ENCODE data around the gene ANO7.
A peak's percentile ranks its signal among the peaks of the same experiment; 100 is the strongest.

The ANO7 gene

DNA sequence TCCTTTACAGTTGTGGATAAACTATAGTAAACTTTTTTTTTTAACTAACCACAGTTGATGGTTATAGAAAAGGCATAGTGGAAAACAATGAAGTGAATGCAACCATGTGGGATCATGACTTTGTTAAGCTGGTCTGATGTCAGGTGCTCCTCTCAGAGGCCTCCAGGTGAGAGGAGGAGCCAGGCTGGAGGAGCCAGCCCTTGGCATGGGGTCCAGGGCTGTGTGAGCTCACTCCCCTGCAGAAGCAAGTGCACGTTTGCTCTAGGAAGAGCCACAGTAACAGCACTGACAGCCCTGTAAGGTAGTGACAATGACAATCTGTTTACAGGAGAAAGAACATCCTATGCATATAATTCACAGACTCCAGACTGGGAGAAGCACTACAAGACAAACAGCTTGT lies 32.5 kb upstream of the ANO7 start:
- H3K27ac ChIP-seq, result no peak overlapping the region
- H3K4me3 ChIP-seq, result no peak overlapping the region

DNA sequence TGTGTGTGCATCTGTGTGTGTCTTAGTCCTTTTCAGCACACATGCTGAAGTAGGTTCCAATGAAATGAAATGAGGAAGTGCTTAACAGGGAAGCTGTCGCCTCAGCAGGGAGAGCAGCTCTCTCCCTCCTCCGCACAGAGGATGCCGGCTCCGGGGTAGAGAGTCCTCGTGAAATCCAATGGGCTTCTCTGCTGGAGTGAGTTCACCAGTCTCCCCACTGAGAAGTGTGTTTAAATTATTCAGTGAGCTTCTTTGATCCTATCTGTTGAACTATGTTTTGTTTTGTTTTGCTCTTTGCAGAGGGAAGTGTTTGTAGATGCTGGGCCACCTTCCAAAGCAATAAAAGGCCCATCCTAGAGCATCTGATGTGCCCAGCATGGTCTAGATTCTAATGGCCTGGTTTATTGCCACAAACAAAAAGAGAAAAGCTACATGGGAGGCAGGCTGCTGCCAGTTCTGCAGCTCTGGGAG lies 31.5 kb upstream of the ANO7 start:
- no peak overlapping the region for H3K27ac ChIP-seq

DNA sequence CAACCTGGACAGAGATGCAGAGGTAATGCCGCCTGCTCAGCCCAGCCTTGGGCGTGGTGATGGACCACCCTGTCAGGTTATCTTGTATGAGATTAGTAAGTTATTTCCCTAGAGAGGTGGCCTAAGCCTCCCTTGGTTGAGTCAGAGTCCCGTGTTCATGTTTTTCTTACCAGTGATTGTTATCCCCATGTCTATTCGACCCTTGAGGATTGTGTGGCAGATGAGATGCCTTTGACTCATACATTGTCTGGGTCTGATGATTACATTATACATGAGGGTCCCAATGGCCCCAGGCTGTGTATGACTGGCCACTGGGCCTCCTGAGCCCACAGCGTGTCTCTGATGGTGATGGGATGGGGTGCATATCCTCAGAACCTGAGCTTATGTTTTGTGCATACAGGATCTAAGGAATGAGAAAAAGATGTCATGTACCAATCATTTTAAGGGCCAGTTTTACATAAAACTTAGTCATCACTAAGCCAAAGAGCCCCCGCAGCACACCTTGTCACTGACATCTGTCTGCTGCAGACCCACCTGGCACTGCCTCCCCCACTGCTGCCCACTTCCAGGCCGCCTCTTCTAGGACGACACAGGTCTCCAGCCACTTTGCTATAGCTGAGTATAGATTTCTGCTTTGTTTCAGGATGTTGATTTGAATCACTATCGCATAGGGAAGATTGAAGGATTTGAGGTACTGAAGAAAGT lies 30.5 kb upstream of the ANO7 start:
- Histone ChIP-seq H3K4me3 (no peak overlapping the region), H3K27ac (no peak overlapping the region)

More for the DNA sequence above, 31.5 kb upstream of the ANO7 start:
- no peak overlapping the region for H3K4me3 ChIP-seq

DNA sequence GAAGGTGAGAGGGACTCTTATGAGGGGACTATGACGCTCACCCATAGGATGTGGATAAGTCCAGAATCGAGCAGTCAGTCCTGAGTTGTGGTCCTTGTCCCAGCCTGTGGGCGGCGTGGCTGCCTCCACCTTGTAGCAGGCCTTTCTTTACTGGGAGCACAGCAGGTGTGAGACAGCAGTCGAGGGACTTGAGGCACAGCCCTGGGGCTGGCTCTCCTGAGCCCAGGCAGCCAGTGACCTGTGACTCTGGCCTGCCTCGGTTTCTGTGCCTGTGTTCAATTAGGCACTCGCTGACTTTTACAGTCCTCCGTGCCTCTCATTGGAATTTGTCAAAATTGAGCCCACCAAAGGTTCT lies 30.0 kb upstream of the ANO7 start:
- Histone ChIP-seq H3K27ac (no peak overlapping the region), H3K4me3 (no peak overlapping the region)

DNA sequence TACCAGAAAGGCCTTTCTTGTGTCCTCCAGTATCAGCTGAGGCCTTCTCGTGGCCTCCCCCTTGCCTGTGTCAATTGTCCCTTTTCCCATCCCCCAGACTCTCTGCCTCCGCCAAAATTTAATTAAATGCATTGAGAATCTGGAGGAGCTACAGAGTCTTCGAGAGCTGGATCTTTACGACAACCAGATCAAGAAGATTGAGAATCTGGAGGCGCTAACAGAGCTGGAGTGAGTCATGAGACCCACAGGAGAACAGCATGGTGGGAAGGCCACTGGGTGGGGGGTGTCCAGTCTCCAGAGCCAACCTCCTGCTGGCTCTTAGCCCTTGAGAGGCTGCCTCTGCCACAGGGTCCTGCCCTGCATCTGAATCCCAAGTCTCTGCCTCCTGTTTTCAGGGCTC lies 29.4 kb upstream of the ANO7 start:
- Histone ChIP-seq H3K4me3 (no peak overlapping the region), H3K27ac (no peak overlapping the region)

DNA sequence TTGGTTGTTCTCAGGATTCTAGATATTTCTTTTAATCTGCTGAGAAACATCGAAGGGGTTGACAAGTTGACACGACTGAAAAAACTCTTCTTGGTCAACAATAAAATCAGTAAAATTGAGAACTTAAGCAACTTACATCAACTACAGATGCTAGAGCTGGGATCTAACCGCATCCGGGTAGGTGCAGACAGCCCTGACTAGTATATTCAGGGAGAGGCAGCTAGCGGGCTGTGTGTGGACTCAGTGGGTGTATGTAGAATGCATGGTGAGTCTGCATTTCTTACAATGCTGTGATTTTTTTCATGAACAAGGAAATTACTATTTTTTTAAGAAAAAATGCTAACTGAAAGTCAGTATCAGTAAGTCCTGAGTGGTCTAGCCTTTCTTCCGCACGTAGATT lies 28.2 kb upstream of the ANO7 start:
- no peak overlapping the region for H3K27ac ChIP-seq
- H3K4me3 ChIP-seq, result no peak overlapping the region

DNA sequence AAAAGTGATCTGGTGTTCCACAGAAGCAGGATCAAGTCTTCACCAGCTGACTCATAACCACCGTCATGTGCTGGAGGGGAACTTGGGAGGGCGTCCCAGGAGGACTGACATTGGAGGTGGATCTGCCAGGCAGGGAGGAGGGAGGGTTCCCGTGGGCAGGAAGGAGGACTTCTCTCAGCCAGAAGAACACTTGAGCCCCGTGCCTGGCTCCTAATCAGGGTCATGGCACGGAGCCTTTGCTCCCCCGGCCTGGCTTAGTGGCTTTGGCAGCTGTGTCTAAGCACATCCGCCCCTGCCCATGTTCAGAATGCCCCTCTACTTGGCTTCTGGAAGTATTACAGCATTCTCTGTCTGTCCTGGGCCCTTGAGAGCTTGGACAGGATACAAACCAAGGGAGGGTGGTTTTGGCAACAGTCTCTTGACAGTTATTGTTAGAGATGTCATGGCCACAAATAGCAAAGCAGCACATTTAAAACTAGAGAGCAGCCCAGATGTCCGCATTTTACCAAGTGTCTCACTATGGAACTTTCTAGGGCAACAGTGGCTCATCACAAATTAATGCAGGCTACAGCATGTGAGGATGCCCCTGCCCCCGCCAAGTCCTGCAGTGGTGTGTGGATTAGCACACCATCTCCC lies 26.7 kb upstream of the ANO7 start:
- no peak overlapping the region for H3K4me3 ChIP-seq
- H3K27ac ChIP-seq, result peak overlapping the region in 7 of 21 experiments; percentile 6 to 78 (median 61)

DNA sequence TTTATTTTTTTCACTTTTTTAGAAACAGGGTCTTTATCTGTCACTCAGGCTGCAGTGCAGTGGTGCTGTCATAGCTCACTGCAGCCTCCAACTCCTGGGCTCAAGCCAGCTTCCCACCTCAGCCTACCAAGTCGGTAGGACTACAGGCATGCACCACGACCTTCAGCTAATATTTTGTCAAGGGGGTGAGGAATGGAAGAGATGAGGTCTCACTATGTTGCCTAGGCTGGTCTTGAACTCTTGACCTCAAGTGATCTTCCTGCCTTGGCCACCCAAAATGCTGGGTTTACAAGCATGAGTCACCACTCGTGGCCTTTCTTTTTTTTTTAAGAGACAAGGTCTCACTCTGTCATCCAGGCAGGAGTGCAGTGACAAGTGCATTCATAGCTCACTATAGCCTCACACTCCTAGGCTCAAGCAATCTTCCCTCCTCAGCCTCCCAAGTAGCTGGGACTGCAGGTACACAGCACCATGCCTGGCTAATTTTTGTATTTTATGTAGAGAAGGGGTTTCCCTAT lies 24.8 kb upstream of the ANO7 start:
- Histone ChIP-seq H3K4me3 (no peak overlapping the region), H3K27ac (no peak overlapping the region)

DNA sequence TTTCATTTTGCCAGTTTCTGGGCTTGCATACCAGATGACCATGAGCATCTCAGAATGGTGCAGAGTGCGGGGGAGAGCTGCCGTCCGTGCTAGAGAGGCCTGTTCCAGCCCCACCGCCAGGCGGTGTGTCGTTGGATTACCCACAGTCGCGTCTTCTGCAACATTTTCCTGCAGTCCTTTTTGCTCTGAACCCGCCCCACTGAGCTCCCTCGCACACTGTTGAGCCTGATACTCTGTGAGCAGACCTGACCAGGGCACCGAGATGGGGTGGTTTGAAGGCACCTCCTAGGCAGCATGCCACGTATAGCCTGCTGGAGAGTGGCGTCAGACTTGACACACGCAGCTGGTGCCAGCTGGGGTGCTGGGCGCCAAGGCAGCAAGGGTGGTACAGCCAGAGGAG lies 20.1 kb upstream of the ANO7 start:
- no peak overlapping the region for H3K4me3 ChIP-seq
- no peak overlapping the region for H3K27ac ChIP-seq

DNA sequence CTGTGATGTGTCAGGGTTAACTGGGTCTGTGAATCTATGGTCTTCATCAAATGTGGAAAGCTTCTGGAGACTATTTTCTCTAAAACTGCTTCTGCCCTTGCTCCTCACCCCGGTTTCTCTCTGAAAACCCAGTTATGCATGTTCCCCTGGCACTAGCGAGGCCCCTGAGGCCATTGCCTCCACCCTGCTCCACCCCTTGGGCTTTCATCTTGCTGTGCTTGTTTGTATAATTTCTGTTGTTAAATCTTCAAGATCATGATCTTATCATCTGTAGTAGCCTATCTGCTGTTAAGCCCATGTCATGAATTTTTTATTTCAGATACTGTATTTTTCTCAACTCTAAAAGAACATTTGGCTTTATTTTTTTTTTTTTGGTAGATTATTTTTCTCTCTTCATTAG lies 14.9 kb upstream of the ANO7 start:
- H3K27ac ChIP-seq, result no peak overlapping the region
- H3K4me3 ChIP-seq, result no peak overlapping the region

DNA sequence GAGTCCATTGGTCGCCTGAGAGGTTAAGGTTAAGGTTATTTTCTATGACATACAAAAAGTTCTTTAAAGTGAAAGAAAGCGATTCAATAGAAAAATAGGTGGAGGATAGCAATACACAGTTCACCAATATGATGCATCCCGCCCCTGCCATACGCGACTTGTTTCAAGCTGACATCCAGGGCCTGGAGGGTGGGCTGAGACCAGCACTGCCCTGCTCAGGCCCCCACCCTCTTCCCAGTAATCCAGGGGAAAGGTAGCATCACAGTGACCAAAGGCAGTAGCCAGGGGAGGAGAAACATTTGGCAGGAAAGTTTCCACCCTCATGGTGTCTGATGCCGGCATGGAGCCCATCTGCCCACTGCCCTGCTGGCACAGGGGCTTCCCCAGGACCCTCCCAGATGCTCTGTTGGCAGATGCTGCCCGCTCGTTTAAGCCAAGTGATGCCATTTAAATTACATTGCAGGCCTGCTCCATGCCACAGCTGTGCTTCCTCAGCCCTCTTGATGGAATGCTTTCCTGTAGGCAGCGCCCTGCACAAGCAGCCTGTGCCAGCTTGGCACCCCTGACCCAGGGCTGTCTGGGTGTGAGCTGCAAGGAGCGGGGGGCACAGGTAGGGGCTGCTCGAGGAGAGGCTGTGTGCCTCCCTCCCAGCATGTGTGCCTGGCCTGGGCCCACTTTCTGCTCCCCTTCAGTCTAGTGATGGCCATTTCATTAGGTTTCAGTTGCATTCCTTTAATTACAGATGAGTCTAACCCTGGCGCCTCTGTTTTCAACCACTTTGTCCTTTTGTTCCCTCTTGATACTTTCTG lies 10.7 kb upstream of the ANO7 start:
- no peak overlapping the region for H3K4me3 ChIP-seq
- no peak overlapping the region for H3K27ac ChIP-seq

DNA sequence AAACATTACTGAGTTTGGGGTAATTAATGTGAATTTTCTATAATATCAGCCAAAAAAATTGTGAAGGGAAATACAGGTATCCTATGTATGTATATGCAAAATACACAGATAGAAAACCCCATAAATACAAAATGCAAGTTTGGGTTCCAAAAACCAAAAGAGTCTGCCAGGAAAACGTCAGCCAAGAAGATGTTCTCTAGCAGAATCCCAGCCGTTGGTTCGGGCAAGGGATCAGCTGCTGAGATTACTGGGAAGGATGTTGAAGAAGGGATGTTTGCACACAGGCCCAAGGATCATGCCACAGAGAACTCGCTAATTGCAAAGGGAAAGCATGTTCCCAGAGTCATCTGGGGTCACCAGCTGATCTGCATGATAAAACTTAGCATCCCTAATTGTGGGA lies 9.5 kb upstream of the ANO7 start:
- no peak overlapping the region for H3K27ac ChIP-seq
- H3K4me3 ChIP-seq, result no peak overlapping the region

DNA sequence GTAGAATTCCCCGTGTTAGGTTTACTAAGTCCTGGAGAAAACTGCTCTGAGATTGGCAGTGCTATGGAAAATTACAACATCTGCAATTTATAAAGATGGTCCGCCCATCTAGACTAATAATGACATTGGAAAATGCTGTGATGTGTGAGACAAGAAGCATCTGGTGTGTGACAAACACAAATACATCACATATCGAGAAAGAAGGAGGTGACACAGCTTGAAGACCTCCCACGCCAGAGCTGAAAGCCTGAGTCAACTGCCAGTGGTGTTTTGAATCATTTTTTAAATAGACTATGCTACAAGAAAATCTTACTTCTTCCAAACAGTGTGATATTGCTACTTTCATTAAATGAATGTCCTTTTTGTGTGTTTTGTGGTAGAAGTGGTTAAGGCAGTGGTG lies 8.6 kb upstream of the ANO7 start:
- Histone ChIP-seq H3K4me3 (no peak overlapping the region), H3K27ac (no peak overlapping the region)

DNA sequence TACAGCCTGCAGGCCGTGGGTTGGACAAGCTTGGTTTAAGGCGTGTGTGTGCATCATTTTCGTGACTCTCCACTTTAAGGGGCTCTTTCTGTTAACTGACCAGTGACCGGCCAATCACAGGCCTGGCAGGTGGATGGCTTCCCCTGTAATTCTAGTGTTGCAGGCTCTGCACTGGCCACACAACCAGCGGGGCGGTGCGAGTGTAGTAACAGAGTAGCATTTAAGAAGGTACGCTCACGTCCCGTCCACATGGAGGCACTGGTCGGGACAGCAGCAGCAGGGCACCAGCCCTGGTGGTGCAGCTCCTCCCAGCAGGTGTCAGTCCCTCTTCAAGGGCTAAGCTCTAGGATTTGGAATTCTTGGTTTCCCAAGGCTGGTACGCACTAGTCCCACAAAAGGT lies 8.0 kb upstream of the ANO7 start:
- Histone ChIP-seq H3K4me3 (no peak overlapping the region), H3K27ac (no peak overlapping the region)

DNA sequence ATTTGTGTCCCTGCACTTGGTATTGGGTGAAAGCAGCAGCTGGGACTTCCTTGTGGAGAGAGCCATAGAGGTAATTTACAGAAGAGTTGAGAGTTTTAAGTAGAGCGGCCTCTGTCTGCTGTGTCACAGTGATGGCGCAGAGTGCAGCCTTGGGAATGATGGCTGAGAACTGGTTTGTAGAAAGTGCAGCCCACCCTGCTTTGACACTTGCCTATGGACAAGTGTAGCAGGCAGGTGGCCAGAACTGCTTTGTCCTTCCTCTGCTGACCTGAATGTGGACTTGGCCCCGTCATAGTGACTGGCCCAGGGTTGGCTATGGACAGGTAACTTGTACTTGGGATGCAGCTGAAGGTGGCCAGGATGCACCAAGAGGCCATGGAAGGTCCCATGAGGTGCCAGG lies 6.4 kb upstream of the ANO7 start:
- no peak overlapping the region for H3K27ac ChIP-seq
- no peak overlapping the region for H3K4me3 ChIP-seq

DNA sequence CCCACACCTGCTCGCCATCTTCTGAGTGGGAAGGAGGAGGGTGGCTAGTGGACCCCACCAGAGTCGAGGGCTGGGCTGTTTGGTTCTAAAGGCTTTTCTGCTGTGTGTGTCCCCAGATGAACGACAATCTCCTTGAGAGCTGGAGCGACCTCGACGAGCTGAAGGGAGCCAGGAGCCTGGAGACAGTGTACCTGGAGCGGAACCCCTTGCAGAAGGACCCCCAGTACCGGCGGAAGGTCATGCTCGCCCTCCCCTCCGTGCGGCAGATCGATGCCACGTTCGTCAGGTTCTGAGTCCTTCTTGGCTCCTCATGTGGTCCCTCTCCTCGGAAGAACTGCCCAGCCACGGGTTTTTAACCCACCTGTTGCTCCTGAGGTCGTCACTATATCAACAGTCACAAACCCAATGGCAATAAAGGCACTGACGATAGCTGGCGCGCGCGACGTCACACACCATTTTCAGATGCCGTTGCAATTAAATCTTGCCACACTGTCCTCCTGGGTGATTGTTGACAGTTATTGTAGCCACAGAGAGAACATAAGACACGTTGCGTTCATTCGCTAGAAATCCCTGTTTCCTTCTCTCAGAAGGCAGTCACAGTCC lies 5.8 kb upstream of the ANO7 start:
- no peak overlapping the region for H3K27ac ChIP-seq
- H3K4me3 ChIP-seq, result no peak overlapping the region

DNA sequence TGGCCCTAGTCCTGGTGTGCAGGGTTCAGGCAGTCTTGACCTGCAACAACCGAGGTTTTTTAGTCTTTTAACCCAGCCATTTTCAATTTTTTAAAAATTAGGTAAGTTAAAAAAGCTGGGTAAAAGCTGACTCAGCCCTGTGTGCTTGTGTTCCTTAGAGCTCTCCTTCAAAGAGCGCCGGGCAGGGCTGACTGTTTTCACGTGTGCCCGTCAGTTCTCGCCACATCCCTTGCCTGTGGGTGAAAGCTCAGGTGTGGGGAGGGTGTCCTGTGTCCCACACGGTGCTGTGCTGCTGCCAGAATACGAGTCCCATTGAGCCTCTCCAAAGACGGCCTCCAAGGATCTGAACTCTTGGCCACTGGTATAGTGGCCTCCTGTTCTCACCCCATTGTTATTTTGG lies 5.3 kb upstream of the ANO7 start:
- H3K27ac ChIP-seq, result no peak overlapping the region
- no peak overlapping the region for H3K4me3 ChIP-seq

DNA sequence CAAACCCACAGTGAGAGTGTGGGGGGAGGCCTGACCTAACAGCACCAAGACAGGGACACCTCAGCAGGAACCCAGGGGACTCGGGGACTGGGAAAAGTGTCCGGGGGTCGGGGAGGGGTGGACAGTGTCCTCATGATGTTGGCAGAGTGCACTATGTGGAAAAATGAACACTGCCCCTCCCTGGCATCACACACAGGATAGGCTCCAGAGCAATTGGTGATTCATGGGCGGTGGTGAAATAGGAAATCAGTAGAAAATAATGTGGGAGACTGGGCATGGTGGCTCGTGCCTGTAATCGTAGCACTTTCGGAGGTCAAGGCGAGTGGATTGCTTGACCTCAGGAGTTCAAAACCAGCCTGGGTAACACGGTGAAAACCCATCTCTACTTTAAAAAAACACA lies 3.6 kb upstream of the ANO7 start:
- no peak overlapping the region for H3K4me3 ChIP-seq
- H3K27ac ChIP-seq, result no peak overlapping the region

DNA sequence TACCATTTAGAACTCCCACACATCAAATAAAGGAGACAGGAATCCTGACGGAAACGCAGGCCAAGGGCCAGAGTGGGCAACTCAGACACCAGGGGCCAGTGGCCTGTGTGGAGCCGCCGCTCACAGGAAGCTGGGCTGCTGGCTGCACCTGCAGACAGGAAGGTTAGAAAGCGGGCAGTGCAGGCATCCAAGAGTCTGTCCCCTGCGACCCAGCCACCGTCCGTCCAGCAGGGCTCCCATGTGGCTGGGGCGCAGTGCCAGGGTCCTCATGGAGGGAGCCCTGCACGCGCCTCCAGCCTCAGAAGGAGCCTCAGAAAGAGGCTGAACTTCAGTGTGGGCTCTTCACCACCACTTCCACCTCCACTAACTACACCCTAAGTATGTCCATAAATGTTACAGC lies 2.5 kb upstream of the ANO7 start:
- H3K4me3 ChIP-seq, result no peak overlapping the region
- H3K27ac ChIP-seq, result no peak overlapping the region

DNA sequence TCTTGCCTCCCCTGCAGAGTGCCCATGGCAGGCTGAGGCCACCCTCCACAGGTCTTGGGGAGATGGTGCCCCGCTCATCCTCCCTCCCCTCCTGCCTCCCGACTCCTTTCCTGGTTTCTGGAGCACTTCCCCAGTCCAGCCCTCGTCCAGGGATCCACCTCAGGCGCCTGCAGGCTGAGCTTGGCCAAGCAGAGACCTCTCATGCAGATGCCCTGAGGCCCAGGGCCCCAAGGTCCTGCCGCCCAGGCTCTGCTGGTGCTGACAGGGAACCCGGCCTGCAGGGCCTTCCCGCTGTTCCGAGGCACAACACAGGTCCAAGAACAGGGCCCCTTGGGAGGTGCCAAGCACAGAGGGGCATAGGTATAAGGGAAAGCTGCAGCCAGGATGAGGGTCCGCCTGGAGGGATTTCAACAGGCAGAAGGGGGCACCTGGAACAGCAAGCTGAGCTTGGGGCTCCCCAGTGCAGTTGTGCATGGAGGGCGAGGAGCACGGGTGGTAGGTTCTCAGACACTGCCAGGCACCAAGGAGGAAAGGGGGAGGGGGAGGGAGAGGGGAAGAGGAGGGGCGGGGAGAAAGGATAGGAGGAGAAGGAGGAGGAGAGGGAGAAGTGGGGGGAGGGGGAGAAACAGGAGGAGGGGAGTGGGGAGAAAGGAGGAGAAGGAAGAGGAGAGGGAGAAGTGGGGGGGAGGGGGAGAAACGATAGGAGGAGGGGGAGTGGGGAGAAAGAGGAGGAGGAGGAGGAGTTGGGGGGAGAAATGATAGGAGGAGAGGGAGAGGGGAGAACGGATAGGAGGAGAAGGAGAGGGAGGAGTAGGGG lies 1.2 kb upstream of the ANO7 start:
- no peak overlapping the region for H3K4me3 ChIP-seq
- H3K27ac ChIP-seq, result no peak overlapping the region

All from skin epidermis (tissue), 12 donors.